Activated naive CD4-positive, alpha-beta T cell treated with Interleukin-2 at 50 U/mL for 16 hours (primary cell): ENCODE measurements around the gene PLAC9.
"Not testable (repeated sequence)": the region's sequence is repeated elsewhere in the genome, so short reads cannot be mapped to it uniquely, and the experiment has no call there.

Source experiments
- DNase-seq: peaks from one replicate; pipeline ENCODE4 v3.0.0-alpha.2; 2020

Gene PLAC9

GRCh38 chr10:80132299-80133139 lies at the start of gene PLAC9:
TSS of gene PLAC9 (plus strand) at chr10:80132730. CDS start at chr10:80132763, 33 bp downstream.
- DNase-seq, result no peak

- DNase-seq, result no peak
Measured at GRCh38 chr10:80090121-80090520, 42.4 kb upstream of the PLAC9 start.

GRCh38 chr10:80094231-80094630 lies 38.3 kb upstream of the PLAC9 start:
- no peak for DNase-seq

GRCh38 chr10:80098272-80098671 lies 34.3 kb upstream of the PLAC9 start:
- not testable (repeated sequence) for DNase-seq

GRCh38 chr10:80099295-80099694 lies 33.2 kb upstream of the PLAC9 start:
- not testable (repeated sequence) for DNase-seq

- no peak for DNase-seq
Measured at GRCh38 chr10:80100116-80100515, 32.4 kb upstream of the PLAC9 start.

- DNase-seq, result no peak
Measured at GRCh38 chr10:80100861-80101695, 31.5 kb upstream of the PLAC9 start.

GRCh38 chr10:80104066-80104926 lies 28.2 kb upstream of the PLAC9 start:
- DNase-seq, result no peak

- DNase-seq, result no peak
Measured at GRCh38 chr10:80108576-80109239, 23.8 kb upstream of the PLAC9 start.

- no peak for DNase-seq
Measured at GRCh38 chr10:80110986-80111385, 21.5 kb upstream of the PLAC9 start.

- no peak for DNase-seq
Measured at GRCh38 chr10:80118669-80119068, 13.9 kb upstream of the PLAC9 start.

- DNase-seq, result no peak
Measured at GRCh38 chr10:80122110-80122710, 10.3 kb upstream of the PLAC9 start.

GRCh38 chr10:80122746-80123145 lies 9.8 kb upstream of the PLAC9 start:
- DNase-seq, result no peak

- DNase-seq, result no peak
Measured at GRCh38 chr10:80126876-80127275, 5.7 kb upstream of the PLAC9 start.

- DNase-seq, result no peak
Measured at GRCh38 chr10:80131499-80131901, 1.0 kb upstream of the PLAC9 start.

- DNase-seq, result no peak
Measured at GRCh38 chr10:80133206-80133605, 676 bp downstream of the PLAC9 start.

GRCh38 chr10:80133687-80134086 lies 1.2 kb downstream of the PLAC9 start:
- not testable (repeated sequence) for DNase-seq

GRCh38 chr10:80136134-80136571 lies 3.6 kb downstream of the PLAC9 start:
- DNase-seq, result no peak

- no peak for DNase-seq
Measured at GRCh38 chr10:80137031-80137862, 4.7 kb downstream of the PLAC9 start.

GRCh38 chr10:80137920-80138319 lies 5.4 kb downstream of the PLAC9 start:
- no peak for DNase-seq

- no peak for DNase-seq
Measured at GRCh38 chr10:80139265-80139664, 6.7 kb downstream of the PLAC9 start.
